MCF 10A (cell line): ENCODE results near the gene FDX1. TPM values are rescaled to one million over a fixed set of nuclear protein-coding genes. Genes with fewer than 3 reads are reported as not detected.

ENCODE experiments used
- BruUV-seq: library from RNA; stranded (reverse); fragments of 400-500 nt; replicated peaks from 2 replicates; lab custom pipeline; 2021; lab: Mats Ljungman, UMichigan
- CTCF ChIA-PET: fragments of 300-600 bp; sonication (Branson Sonifier 250); formaldehyde crosslinking; extraction: SDS; loops from one replicate; lab custom pipeline; 2021; ENCODE audit warnings: antibody characterized with exemption, inconsistent platforms; lab: Yijun Ruan, JAX
- POLR2A ChIA-PET: fragments of 300-600, 350-650 bp; sonication (Branson Sonifier 250); formaldehyde crosslinking; extraction: SDS; loops from one replicate; lab custom pipeline; 2020; ENCODE audit warnings: antibody characterized with exemption, inconsistent platforms; lab: Yijun Ruan, JAX
- DNase-seq: peaks from one replicate; pipeline ENCODE4 v3.0.0-alpha.2; 2018; ENCODE audit not compliant: unreplicated experiment
- H3K27ac Mint-ChIP-seq: one replicate; pipeline ENCODE4 v1.8.0; 2022; ENCODE audit warnings: mild to moderate bottlenecking, low read depth, mixed read lengths; ENCODE audit not compliant: unreplicated experiment
- H3K27me3 Mint-ChIP-seq: one replicate; pipeline ENCODE4 v1.8.0; 2022; ENCODE audit warnings: mixed read lengths; ENCODE audit not compliant: insufficient read depth, unreplicated experiment
- H3K36me3 Mint-ChIP-seq: one replicate; pipeline ENCODE4 v1.8.0; 2022; ENCODE audit warnings: mild to moderate bottlenecking, moderate library complexity, mixed read lengths; ENCODE audit not compliant: insufficient read depth, unreplicated experiment
- H3K4me1 Mint-ChIP-seq: one replicate; pipeline ENCODE4 v1.8.0; 2022; ENCODE audit warnings: mixed read lengths; ENCODE audit not compliant: insufficient read depth, unreplicated experiment
- H3K4me3 Mint-ChIP-seq: one replicate; pipeline ENCODE4 v1.8.0; 2022; ENCODE audit warnings: mild to moderate bottlenecking, moderate library complexity, mixed read lengths; ENCODE audit not compliant: unreplicated experiment
- H3K9me3 Mint-ChIP-seq: one replicate; pipeline ENCODE4 v1.8.0; 2022; ENCODE audit warnings: mixed read lengths; ENCODE audit not compliant: unreplicated experiment
- intact Hi-C: fragments of 100-400 bp; cut with micrococcal nuclease; formaldehyde crosslinking; loops from 2 replicates; pipeline ENCODE4 v1.14.1; 2022
- total RNA-seq: library from RNA; stranded (reverse); gene quantifications from 2 replicates; pipeline ENCODE4 v1.2.3, GENCODE V29; 2022
- TF ChIP-seq, protein P1 (sequence below): fragments of 200-600 bp; IDR thresholded peaks from one replicate; pipeline ENCODE4 v1.8.0; 2022; ENCODE audit warnings: antibody characterized with exemption, mild to moderate bottlenecking; ENCODE audit not compliant: unreplicated experiment

FDX1 gene
- total RNA-seq, 1 experiment from 2014 or later, result 21.1 TPM

DNA sequence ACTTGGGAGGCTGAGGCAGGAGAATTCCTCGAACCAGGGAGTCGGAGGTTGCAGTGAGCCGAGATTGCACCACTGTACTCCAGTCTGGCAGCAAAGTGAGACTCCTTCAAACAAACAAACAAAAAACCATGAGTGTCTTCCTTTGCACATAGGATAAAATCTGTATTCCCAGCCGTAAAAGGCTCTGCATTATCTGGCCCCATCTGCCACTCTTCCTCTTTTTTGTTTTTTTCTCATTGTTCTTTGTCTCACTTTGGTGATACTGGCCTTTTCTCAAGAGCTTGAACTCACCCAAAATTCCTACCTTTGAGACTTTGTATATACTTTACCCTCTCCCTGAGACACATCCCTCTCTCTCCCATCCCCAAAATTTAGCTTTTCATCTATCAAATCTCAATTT, 17.6 kb downstream of the FDX1 start:
- intact Hi-C loops, result no loop called here

DNA sequence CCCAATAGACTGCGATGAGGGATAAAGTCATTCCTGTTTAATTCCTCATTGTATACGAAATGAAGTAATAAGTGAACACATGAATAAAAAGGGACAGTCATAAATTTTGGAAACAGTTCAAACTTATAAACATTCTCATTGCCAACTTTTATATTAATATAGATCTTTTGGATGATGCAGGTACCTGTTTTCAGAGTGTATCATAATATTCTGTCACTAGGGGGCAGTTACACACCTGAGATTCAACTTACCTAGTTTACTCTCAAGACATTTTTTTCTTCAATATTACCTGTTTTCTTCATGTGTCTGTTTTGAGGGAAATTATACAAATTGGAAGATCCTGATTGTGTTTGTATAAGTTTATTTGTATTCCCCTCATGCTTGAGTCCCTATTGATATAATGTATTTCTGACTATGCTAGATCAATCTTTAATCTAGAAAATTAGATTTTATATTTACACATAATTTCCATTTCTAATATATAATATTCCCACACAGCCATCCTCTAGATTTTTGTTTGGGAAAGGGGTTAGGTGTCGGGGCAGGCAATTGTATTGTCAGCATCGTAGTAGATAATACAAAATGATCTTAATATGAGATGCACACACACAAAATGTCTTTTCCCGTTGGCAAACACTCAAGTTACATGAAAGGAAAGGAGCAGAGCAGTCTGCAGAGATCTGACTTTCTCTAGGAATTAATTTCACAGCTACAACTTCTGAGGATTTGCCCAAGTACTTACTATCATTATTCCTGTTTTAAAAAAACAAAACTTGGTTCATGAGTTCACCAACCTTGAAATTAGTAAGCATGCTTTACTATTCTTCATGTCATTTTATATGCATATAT, 18.4 kb downstream of the FDX1 start:
- BruUV-seq, result no TSS peak
- TF ChIP-seq, protein P1, sequence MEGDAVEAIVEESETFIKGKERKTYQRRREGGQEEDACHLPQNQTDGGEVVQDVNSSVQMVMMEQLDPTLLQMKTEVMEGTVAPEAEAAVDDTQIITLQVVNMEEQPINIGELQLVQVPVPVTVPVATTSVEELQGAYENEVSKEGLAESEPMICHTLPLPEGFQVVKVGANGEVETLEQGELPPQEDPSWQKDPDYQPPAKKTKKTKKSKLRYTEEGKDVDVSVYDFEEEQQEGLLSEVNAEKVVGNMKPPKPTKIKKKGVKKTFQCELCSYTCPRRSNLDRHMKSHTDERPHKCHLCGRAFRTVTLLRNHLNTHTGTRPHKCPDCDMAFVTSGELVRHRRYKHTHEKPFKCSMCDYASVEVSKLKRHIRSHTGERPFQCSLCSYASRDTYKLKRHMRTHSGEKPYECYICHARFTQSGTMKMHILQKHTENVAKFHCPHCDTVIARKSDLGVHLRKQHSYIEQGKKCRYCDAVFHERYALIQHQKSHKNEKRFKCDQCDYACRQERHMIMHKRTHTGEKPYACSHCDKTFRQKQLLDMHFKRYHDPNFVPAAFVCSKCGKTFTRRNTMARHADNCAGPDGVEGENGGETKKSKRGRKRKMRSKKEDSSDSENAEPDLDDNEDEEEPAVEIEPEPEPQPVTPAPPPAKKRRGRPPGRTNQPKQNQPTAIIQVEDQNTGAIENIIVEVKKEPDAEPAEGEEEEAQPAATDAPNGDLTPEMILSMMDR, result peak; percentile 62
- ChIA-PET CTCF (interaction anchor here (0.6 to 4.6 kb wide), 21 partner anchors 10 to 1105 kb away, joined by 3 to 43 read pairs (median 4); no protein-coding TSS in a partner anchor), POLR2A (interaction anchor here (0.7 to 1.4 kb wide), 2 partner anchors 16 to 782 kb away, joined by 3 to 4 read pairs; no protein-coding TSS in a partner anchor)
- peaks cover 6% of the 10 kb centered on the region for H3K4me1 Mint-ChIP-seq
- no peaks in the 10 kb centered on the region for H3K9me3 Mint-ChIP-seq
- no peak overlapping the region for H3K4me3 Mint-ChIP-seq
- peaks cover 23% of the 10 kb centered on the region for H3K36me3 Mint-ChIP-seq
- no peaks in the 10 kb centered on the region for H3K27me3 Mint-ChIP-seq
- peak; percentile 39 for DNase-seq
- H3K27ac Mint-ChIP-seq, result no peak overlapping the region
- intact Hi-C loops, result loop anchor here (1.0 kb wide), 1 partner anchor 782 kb away; no protein-coding TSS in a partner anchor

More for the DNA sequence above, 17.6 kb downstream of the FDX1 start:
- no peak for DNase-seq
- TF ChIP-seq, protein P1, result no peak
- ChIA-PET CTCF (interaction anchor here (0.6 to 4.6 kb wide), 16 partner anchors 11 to 1462 kb away, joined by 3 to 43 read pairs (median 4); no protein-coding TSS in a partner anchor), POLR2A (interaction anchor here (0.6 to 1.4 kb wide), 2 partner anchors 31 to 783 kb away, joined by 3 to 4 read pairs; no protein-coding TSS in a partner anchor)
- peaks cover 6% of the 10 kb centered on the region for H3K4me1 Mint-ChIP-seq
- H3K36me3 Mint-ChIP-seq, result peaks cover 30% of the 10 kb centered on the region
- no peak overlapping the region for H3K4me3 Mint-ChIP-seq
- H3K27ac Mint-ChIP-seq, result no peak overlapping the region
- H3K9me3 Mint-ChIP-seq, result no peaks in the 10 kb centered on the region
- H3K27me3 Mint-ChIP-seq, result no peaks in the 10 kb centered on the region
- BruUV-seq, result no TSS peak

DNA sequence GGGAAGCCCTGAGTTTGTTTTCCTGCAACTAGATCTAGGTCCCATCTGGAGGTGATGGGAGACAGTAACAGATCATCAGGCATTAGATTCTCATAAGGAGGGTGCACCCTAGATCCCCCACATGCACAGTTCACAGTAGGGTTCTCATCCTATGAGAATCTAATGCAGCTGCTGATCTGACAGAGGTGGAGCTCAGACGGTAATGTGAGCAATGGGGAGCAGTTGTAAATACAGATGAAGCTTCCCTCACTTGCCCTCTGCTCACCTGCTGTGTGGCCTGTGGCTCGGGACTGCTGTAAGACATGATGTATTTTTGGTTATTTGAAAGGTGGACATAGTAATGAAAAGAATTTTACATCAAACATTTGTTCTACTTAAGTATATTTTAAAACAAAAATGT, 20.5 kb downstream of the FDX1 start:
- H3K27ac Mint-ChIP-seq, result no peak overlapping the region
- DNase-seq, result no peak
- CTCF ChIA-PET, result interaction anchor here (0.9 to 3.6 kb wide), 4 partner anchors 14 to 780 kb away, joined by 3 to 21 read pairs (median 7); no protein-coding TSS in a partner anchor
- peaks cover 6% of the 10 kb centered on the region for H3K4me1 Mint-ChIP-seq
- no peaks in the 10 kb centered on the region for H3K27me3 Mint-ChIP-seq
- H3K4me3 Mint-ChIP-seq, result no peak overlapping the region
- TF ChIP-seq, protein P1, result no peak
- H3K9me3 Mint-ChIP-seq, result no peaks in the 10 kb centered on the region
- BruUV-seq, result no TSS peak
- H3K36me3 Mint-ChIP-seq, result peaks cover 10% of the 10 kb centered on the region
- POLR2A ChIA-PET, result interaction anchor here (1.1 to 1.5 kb wide), 2 partner anchors 9 to 121 kb away, joined by 3 to 6 read pairs; no protein-coding TSS in a partner anchor
- intact Hi-C loops, result no loop called here

DNA sequence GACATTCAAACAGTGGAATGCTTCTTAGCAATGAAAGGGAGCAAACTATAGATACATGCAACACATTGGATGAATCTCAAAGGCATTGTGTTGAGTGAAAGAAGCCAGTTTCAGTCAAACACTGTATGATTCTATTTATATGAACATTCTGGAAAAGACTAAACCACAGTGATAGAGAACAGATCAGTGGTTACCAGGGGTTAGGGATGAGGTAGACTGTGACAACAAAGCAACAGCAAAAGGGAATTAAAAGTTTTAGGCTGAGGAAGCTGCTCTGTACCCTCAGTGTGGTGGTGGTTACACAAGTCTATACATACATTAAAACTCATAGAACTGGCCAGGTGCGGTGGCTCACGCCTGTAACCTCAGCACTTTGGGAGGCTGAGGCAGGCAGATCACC, 23.0 kb downstream of the FDX1 start:
- Mint-ChIP-seq H3K27me3 (no peaks in the 10 kb centered on the region), H3K36me3 (peaks cover 3% of the 10 kb centered on the region), H3K27ac (no peak overlapping the region), H3K9me3 (no peaks in the 10 kb centered on the region), H3K4me3 (no peak overlapping the region), H3K4me1 (peaks cover 2% of the 10 kb centered on the region)
- intact Hi-C loops, result no loop called here
- ChIA-PET POLR2A (interaction anchor here (0.5 kb wide), 1 partner anchor 390 kb away, joined by 3 read pairs; no protein-coding TSS in a partner anchor), CTCF (interaction anchor here (0.6 to 0.8 kb wide), 2 partner anchors 203 to 220 kb away, joined by 3 to 6 read pairs; no protein-coding TSS in a partner anchor)
- no peak for DNase-seq
- BruUV-seq, result no TSS peak
- TF ChIP-seq, protein P1, result no peak
